ENCODE results near the gene RAP2C. TPM values are rescaled to one million over a fixed set of nuclear protein-coding genes. Genes with fewer than 3 reads are reported as not detected.

Gene RAP2C
- total and polyA plus RNA-seq, 2 experiments from 2014 or later, result 14.5 to 25.0 TPM

- Mint-ChIP-seq H3K9me3 (no peaks in the 10 kb centered on the region), H3K4me3 (peak overlapping the region; percentile 90), H3K27ac (peak overlapping the region; percentile 88; the same call in 1 of the 2 replicates), H3K4me1 (peaks cover 9% of the 10 kb centered on the region), H3K27me3 (ENCODE audit: insufficient read depth, low read depth, poor library complexity) (peaks cover 3% of the 10 kb centered on the region), H3K36me3 (ENCODE audit: low read depth) (peaks cover 17% of the 10 kb centered on the region; the same call in 2 of the 3 replicates)
- TF ChIP-seq ZNF331 (CRISPR knock-in tag; IDR thresholded peaks at IDR 0.05; ENCODE audit: low read depth), result no peak
- peak; percentile 42; the same call in 1 of the 2 replicates for TF ChIP-seq POLR2AphosphoS5 (IDR thresholded peaks at IDR 0.05; ENCODE audit: low read depth)
- H3K9me2 ChIP-seq (ENCODE audit: insufficient read depth), result no peaks in the 10 kb centered on the region
- no peaks in the 10 kb centered on the region for H3K27me3 ChIP-seq (ENCODE audit: insufficient read depth)
- H4K20me1 ChIP-seq (replicated peaks; ENCODE audit: insufficient read depth), result no peaks in the 10 kb centered on the region; the same call in 1 of the 2 replicates
- H3K4me3 ChIP-seq, result peak overlapping the region; percentile 79
- 0 out of 2 replicates have a peak, but pooled peaks cover 4% of the 10 kb centered on the region for H3F3A ChIP-seq (replicated peaks; ENCODE audit: low read depth)
- peak overlapping the region; percentile 83 for H3K27ac ChIP-seq (ENCODE audit: low read depth)
- H2AFZ ChIP-seq, result no peak overlapping the region; the same call in 1 of the 2 replicates
- peaks cover 8% of the 10 kb centered on the region for H3K4me1 ChIP-seq (ENCODE audit: insufficient read depth)
- peaks cover 19% of the 10 kb centered on the region for H3K79me2 ChIP-seq (replicated peaks; ENCODE audit: insufficient read depth)
- peak; percentile 77 for ATAC-seq
- peak overlapping the region; percentile 87 for H3K4me2 ChIP-seq
- H3K36me3 ChIP-seq (ENCODE audit: insufficient read depth), result peaks cover 5% of the 10 kb centered on the region; the same call in 1 of the 2 replicates
- DNase-seq (ENCODE audit: low spot score), result peak; percentile 86
These were observed 1.8 kb downstream of the RAP2C start for GRCh38 chrX:132217203-132218073.

- 0 out of 2 replicates have a peak, but pooled peaks cover 4% of the 10 kb centered on the region for H3F3A ChIP-seq (replicated peaks; ENCODE audit: low read depth)
- peaks cover 18% of the 10 kb centered on the region; the same call in 2 of the 3 replicates for H3K36me3 Mint-ChIP-seq (ENCODE audit: low read depth)
- H3K27ac Mint-ChIP-seq, result peak overlapping the region; percentile 88
- H3K4me2 ChIP-seq, result peak overlapping the region; percentile 87
- no peak overlapping the region; the same call in 1 of the 2 replicates for H2AFZ ChIP-seq
- H3K4me3 ChIP-seq, result peak overlapping the region; percentile 79
- DNase-seq (ENCODE audit: low spot score), result no peak
- H3K36me3 ChIP-seq (ENCODE audit: insufficient read depth), result peaks cover 5% of the 10 kb centered on the region; the same call in 1 of the 2 replicates
- H4K20me1 ChIP-seq (replicated peaks; ENCODE audit: insufficient read depth), result no peaks in the 10 kb centered on the region; the same call in 1 of the 2 replicates
- H3K27me3 Mint-ChIP-seq (ENCODE audit: insufficient read depth, low read depth, poor library complexity), result peaks cover 3% of the 10 kb centered on the region
- no peak for ATAC-seq
- H3K27me3 ChIP-seq (ENCODE audit: insufficient read depth), result no peaks in the 10 kb centered on the region
- H3K27ac ChIP-seq (ENCODE audit: low read depth), result peak overlapping the region; percentile 83
- peaks cover 8% of the 10 kb centered on the region for H3K4me1 ChIP-seq (ENCODE audit: insufficient read depth)
- H3K9me2 ChIP-seq (ENCODE audit: insufficient read depth), result no peaks in the 10 kb centered on the region
- no peak for TF ChIP-seq STAT1 (IDR thresholded peaks at IDR 0.05; ENCODE audit: unreplicated experiment)
- TF ChIP-seq NANOG (IDR thresholded peaks at IDR 0.05; ENCODE audit: borderline replicate concordance), result no peak
- no peak for TF ChIP-seq ETS1 (IDR thresholded peaks at IDR 0.05)
- TF ChIP-seq POLR2AphosphoS5 (IDR thresholded peaks at IDR 0.05; ENCODE audit: low read depth), result no peak
- peaks cover 9% of the 10 kb centered on the region for H3K4me1 Mint-ChIP-seq
- peaks cover 19% of the 10 kb centered on the region for H3K79me2 ChIP-seq (replicated peaks; ENCODE audit: insufficient read depth)
- peak overlapping the region; percentile 90 for H3K4me3 Mint-ChIP-seq
- no peaks in the 10 kb centered on the region for H3K9me3 Mint-ChIP-seq
These were observed 2.4 kb downstream of the RAP2C start for GRCh38 chrX:132216806-132217202.

- ATAC-seq (no peak), DNase-seq (ENCODE audit: low spot score) (no peak)
- H4K20me1 ChIP-seq (replicated peaks; ENCODE audit: insufficient read depth), result no peaks in the 10 kb centered on the region; the same call in 1 of the 2 replicates
- H3K9me3 Mint-ChIP-seq, result no peaks in the 10 kb centered on the region
- no peak overlapping the region for H3K27ac ChIP-seq (ENCODE audit: low read depth)
- H3K36me3 ChIP-seq (ENCODE audit: insufficient read depth), result peaks cover 5% of the 10 kb centered on the region; the same call in 1 of the 2 replicates
- H3K4me3 Mint-ChIP-seq, result peak overlapping the region; percentile 90
- H3K27ac Mint-ChIP-seq, result peak overlapping the region; percentile 88; the same call in 1 of the 2 replicates
- peak overlapping the region; percentile 87 for H3K4me2 ChIP-seq
- 0 out of 2 replicates have a peak, but pooled peaks cover 4% of the 10 kb centered on the region for H3F3A ChIP-seq (replicated peaks; ENCODE audit: low read depth)
- peaks cover 3% of the 10 kb centered on the region for H3K27me3 Mint-ChIP-seq (ENCODE audit: insufficient read depth, low read depth, poor library complexity)
- H3K79me2 ChIP-seq (replicated peaks; ENCODE audit: insufficient read depth), result peaks cover 19% of the 10 kb centered on the region
- H3K27me3 ChIP-seq (ENCODE audit: insufficient read depth), result no peaks in the 10 kb centered on the region
- H3K4me1 ChIP-seq (ENCODE audit: insufficient read depth), result peaks cover 8% of the 10 kb centered on the region
- peaks cover 9% of the 10 kb centered on the region for H3K4me1 Mint-ChIP-seq
- H3K9me2 ChIP-seq (ENCODE audit: insufficient read depth), result no peaks in the 10 kb centered on the region
- H3K4me3 ChIP-seq, result peak overlapping the region; percentile 79
- H3K36me3 Mint-ChIP-seq (ENCODE audit: low read depth), result peaks cover 18% of the 10 kb centered on the region; the same call in 2 of the 3 replicates
- no peak overlapping the region for H2AFZ ChIP-seq
- TF ChIP-seq ZNF114 (CRISPR knock-in tag; IDR thresholded peaks at IDR 0.05) (no peak), ETS1 (IDR thresholded peaks at IDR 0.05) (no peak), JUNB (IDR thresholded peaks at IDR 0.05; ENCODE audit: unreplicated experiment) (no peak), NANOG (IDR thresholded peaks at IDR 0.05; ENCODE audit: borderline replicate concordance) (no peak), CTCF (conservative IDR thresholded peaks at IDR 0.05; ENCODE audit: low read depth in 2 of 2) (no peak), EZH2phosphoT487 (IDR thresholded peaks at IDR 0.05; ENCODE audit: unreplicated experiment) (no peak)
These were observed 3.0 kb downstream of the RAP2C start for GRCh38 chrX:132216283-132216682.

All from GM23338 (cell line).